ENCODE measurements around the gene KLHL1.

- TF ChIP-seq POLR2A (IDR thresholded peaks at IDR 0.05; ENCODE audit: insufficient read depth in 1 of 2, low read depth in 2 of 2, low read length in 2 of 2) (no peak), TOE1 (CRISPR knock-in tag; IDR thresholded peaks at IDR 0.05) (no peak), MED1 (CRISPR knock-in tag; IDR thresholded peaks at IDR 0.05) (no peak), ATF1 (CRISPR knock-in tag; IDR thresholded peaks at IDR 0.05) (no peak), ZBTB1 (CRISPR knock-in tag; IDR thresholded peaks at IDR 0.05; ENCODE audit: borderline replicate concordance) (no peak), RAD21 (CRISPR knock-in tag; IDR thresholded peaks at IDR 0.05) (no peak), GABPB1 (CRISPR knock-in tag; IDR thresholded peaks at IDR 0.05) (no peak), THAP11 (CRISPR knock-in tag; IDR thresholded peaks at IDR 0.05) (no peak), FOXM1 (CRISPR knock-in tag; IDR thresholded peaks at IDR 0.05) (no peak), PHF21A (CRISPR knock-in tag; IDR thresholded peaks at IDR 0.05) (no peak), JDP2 (CRISPR knock-in tag; IDR thresholded peaks at IDR 0.05; ENCODE audit: borderline replicate concordance) (no peak), KDM4B (CRISPR knock-in tag; IDR thresholded peaks at IDR 0.05) (no peak)
- TF ChIP-seq, protein P1, sequence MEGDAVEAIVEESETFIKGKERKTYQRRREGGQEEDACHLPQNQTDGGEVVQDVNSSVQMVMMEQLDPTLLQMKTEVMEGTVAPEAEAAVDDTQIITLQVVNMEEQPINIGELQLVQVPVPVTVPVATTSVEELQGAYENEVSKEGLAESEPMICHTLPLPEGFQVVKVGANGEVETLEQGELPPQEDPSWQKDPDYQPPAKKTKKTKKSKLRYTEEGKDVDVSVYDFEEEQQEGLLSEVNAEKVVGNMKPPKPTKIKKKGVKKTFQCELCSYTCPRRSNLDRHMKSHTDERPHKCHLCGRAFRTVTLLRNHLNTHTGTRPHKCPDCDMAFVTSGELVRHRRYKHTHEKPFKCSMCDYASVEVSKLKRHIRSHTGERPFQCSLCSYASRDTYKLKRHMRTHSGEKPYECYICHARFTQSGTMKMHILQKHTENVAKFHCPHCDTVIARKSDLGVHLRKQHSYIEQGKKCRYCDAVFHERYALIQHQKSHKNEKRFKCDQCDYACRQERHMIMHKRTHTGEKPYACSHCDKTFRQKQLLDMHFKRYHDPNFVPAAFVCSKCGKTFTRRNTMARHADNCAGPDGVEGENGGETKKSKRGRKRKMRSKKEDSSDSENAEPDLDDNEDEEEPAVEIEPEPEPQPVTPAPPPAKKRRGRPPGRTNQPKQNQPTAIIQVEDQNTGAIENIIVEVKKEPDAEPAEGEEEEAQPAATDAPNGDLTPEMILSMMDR (CRISPR knock-in tag; IDR thresholded peaks at IDR 0.05), result no peak
Measured at GRCh38 chr13:69975496-69975895, 132.8 kb downstream of the KLHL1 start.
